SU-DHL-6 (cell line): ENCODE data around the gene ADM2.

Experiments
- CTCF ChIP-seq: fragments of 200-600 bp; sonication (generic); IDR thresholded peaks from one replicate; pipeline ENCODE4 v1.5.1; 2017; ENCODE audit warnings: antibody characterized with exemption, mild to moderate bottlenecking, low read length, moderate library complexity; ENCODE audit not compliant: insufficient read depth, poor library complexity, severe bottlenecking
- EZH2phosphoT487 ChIP-seq: fragments of 200-600 bp; sonication (generic), shearing (Covaris generic); conservative IDR thresholded peaks from 2 replicates; pipeline ENCODE4 v1.6.1; 2018; ENCODE audit warnings: mild to moderate bottlenecking, antibody characterized with exemption, low read length, moderate library complexity, mixed read lengths

- no peak for TF ChIP-seq CTCF
- TF ChIP-seq EZH2phosphoT487 = no peak
Observed at GRCh38 chr22:50452649-50453048, 28.7 kb upstream of the ADM2 start.
